ENCODE data around the gene CD79A. TPM values are rescaled to one million over a fixed set of nuclear protein-coding genes. Genes with fewer than 3 reads are reported as not detected.
A peak's percentile ranks its signal among the peaks of the same experiment; 100 is the strongest.

Gene CD79A
- total RNA-seq, 1 experiment from 2014 or later = 0.59 TPM

DNA sequence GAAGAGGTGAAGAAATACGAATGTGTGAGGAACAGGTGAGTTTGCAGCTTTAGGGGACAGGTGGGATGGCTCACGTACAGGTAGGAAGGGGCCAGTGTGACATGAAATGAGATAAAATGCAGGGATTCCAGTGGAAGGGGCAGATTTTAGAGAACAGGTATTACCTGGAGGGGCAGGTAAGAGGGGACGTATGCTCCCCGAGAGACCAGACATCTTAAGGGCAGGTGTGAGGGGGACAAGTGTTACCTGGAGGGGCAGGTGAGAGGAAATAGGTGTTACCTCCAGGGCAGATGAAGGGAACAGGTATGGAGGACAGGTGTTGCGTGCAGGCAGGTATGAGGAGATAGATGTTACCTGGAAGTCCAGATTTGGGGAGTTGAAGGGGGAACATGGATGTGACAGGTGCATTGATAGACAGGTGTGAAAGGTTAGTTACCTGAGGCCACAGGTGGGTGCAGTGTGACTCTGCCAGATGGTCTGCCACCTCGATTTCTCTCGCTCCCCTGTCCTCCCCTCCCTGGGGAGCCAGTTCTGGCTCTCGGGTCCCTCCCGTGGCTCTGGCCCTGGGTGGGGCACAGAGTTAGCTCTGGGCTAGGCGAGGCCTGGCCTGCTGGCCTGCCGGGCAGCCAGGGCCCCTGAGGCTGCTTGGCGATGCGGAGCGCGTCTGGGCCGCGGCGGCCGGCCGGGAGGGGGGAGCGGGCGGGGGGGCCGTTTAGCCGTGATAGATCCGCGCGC, 49.1 kb downstream of the CD79A start:
- ChIA-PET CTCF (no interaction called here), POLR2A (ENCODE audit: unreplicated experiment) (no interaction called here)
- peaks cover 9% of the 10 kb centered on the region; the same call in 1 of the 2 replicates for H3K4me1 ChIP-seq (replicated peaks; ENCODE audit: insufficient read depth)
- intact Hi-C loops (cut with micrococcal nuclease; ENCODE audit: unreplicated experiment) = no loop called here
- H3K9me2 ChIP-seq (ENCODE audit: insufficient read depth) = no peaks in the 10 kb centered on the region
- H3K27me3 ChIP-seq (ENCODE audit: insufficient read depth, low read depth) = peaks cover 77% of the 10 kb centered on the region
- H3F3A ChIP-seq (ENCODE audit: insufficient read depth, low read depth) = peaks cover 11% of the 10 kb centered on the region; the same call in 1 of the 2 replicates
- DNase-seq = no peak
- H4K20me1 ChIP-seq (ENCODE audit: insufficient read depth) = no peaks in the 10 kb centered on the region
- TF ChIP-seq EZH2 (IDR thresholded peaks at IDR 0.05; ENCODE audit: low read depth) = no peak
- BruUV-seq (replicated peaks) = no TSS peak
- no peaks in the 10 kb centered on the region for H3K36me3 ChIP-seq (ENCODE audit: low read depth)
- no peaks in the 10 kb centered on the region for H3K9me3 ChIP-seq (ENCODE audit: insufficient read depth, low read depth)
- no peak overlapping the region for H3K27ac ChIP-seq
- H3K4me2 ChIP-seq = no peak overlapping the region
- H3K4me3 ChIP-seq = no peak overlapping the region
- H3K79me2 ChIP-seq (ENCODE audit: low read depth) = no peaks in the 10 kb centered on the region
- no peak overlapping the region for H2AFZ ChIP-seq

DNA sequence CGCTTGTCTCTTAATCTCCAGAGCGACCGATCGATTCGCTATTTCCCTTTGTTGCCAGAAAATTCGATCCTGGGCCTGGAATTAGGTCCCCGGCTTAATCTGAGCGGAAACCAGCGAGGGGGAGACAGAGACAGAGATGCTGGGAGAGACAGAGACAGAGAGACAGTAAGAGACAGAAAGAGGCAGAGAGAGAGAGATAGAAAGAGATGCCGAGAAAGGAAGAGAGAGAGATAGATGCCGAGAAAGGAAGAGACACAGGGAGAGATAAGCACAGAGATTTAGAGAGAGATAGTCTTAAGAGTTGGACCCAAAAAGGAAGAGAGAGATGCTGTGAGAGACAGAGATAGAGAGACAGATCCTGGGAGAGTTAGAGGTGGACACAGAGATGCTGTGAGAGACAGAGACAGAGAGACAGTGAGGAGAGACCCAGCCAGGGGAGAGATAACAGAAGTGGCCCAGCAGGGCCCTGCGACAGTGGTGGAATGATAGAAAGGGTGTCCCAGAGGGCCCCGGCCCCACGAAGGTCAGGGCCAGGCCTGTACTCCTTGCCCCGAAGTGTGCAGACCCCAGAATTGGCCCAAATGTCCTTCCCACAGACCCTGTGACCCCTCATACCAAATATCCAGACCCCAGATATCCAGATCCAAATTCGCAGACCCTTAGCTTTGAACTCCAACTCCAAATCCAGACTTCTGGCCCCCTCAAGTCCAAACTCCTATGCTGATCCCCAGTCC, 49.9 kb downstream of the CD79A start:
- Histone ChIP-seq H3F3A (ENCODE audit: insufficient read depth, low read depth) (peaks cover 11% of the 10 kb centered on the region; the same call in 1 of the 2 replicates), H3K9me3 (ENCODE audit: insufficient read depth, low read depth) (no peaks in the 10 kb centered on the region), H3K27ac (no peak overlapping the region), H3K4me1 (replicated peaks; ENCODE audit: insufficient read depth) (peaks cover 9% of the 10 kb centered on the region; the same call in 1 of the 2 replicates), H3K36me3 (ENCODE audit: low read depth) (no peaks in the 10 kb centered on the region), H3K79me2 (ENCODE audit: low read depth) (no peaks in the 10 kb centered on the region), H3K4me2 (no peak overlapping the region), H4K20me1 (ENCODE audit: insufficient read depth) (no peaks in the 10 kb centered on the region), H2AFZ (no peak overlapping the region), H3K9me2 (ENCODE audit: insufficient read depth) (no peaks in the 10 kb centered on the region), H3K4me3 (no peak overlapping the region), H3K27me3 (ENCODE audit: insufficient read depth, low read depth) (peaks cover 75% of the 10 kb centered on the region)
- ChIA-PET POLR2A (ENCODE audit: unreplicated experiment) (no interaction called here), CTCF (no interaction called here)
- intact Hi-C loops (cut with micrococcal nuclease; ENCODE audit: unreplicated experiment) = no loop called here
- no TSS peak for BruUV-seq (replicated peaks)
- TF ChIP-seq, protein P1, sequence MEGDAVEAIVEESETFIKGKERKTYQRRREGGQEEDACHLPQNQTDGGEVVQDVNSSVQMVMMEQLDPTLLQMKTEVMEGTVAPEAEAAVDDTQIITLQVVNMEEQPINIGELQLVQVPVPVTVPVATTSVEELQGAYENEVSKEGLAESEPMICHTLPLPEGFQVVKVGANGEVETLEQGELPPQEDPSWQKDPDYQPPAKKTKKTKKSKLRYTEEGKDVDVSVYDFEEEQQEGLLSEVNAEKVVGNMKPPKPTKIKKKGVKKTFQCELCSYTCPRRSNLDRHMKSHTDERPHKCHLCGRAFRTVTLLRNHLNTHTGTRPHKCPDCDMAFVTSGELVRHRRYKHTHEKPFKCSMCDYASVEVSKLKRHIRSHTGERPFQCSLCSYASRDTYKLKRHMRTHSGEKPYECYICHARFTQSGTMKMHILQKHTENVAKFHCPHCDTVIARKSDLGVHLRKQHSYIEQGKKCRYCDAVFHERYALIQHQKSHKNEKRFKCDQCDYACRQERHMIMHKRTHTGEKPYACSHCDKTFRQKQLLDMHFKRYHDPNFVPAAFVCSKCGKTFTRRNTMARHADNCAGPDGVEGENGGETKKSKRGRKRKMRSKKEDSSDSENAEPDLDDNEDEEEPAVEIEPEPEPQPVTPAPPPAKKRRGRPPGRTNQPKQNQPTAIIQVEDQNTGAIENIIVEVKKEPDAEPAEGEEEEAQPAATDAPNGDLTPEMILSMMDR (conservative IDR thresholded peaks at IDR 0.05) = no peak
- TF ChIP-seq EZH2 (IDR thresholded peaks at IDR 0.05; ENCODE audit: low read depth) = no peak
- DNase-seq = no peak

DNA sequence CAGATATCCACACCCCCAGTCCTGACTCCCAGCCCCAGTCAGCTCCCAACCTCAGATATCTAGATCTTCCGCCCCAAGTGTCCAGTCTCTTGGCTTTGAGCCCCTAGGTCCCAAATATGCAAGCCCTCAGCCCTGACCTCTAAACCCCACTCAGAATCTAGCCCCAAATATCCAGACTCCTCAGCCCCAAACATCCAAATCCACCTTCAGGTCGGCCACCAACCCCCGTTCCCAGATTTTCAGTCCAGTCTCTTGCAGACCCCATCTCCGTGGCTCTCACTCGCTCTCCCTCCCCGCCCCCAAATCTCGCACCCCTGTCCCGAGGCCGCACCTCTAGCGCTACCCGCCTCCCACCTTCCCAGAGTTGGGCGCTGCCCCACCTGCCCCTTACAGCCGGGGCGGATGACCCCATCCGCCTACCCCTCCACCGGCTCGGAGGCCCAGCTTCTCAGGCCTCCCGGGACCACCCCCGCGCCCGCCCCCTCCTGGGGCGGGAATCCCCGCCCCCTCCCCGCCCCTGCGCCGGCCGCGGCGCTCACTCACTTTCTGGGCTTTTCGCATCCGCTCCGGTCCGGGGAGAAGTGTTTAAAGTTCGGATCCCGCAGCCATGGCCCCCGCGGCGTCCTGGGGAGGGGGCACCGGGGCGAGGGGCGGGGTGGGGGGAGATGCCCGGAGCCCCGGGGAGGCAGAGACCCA, 50.6 kb downstream of the CD79A start:
- Histone ChIP-seq H3K9me2 (ENCODE audit: insufficient read depth) (no peaks in the 10 kb centered on the region), H3K4me1 (replicated peaks; ENCODE audit: insufficient read depth) (peaks cover 9% of the 10 kb centered on the region; the same call in 1 of the 2 replicates), H3K79me2 (ENCODE audit: low read depth) (no peaks in the 10 kb centered on the region), H3K4me3 (peak overlapping the region; percentile 59), H3K27me3 (ENCODE audit: insufficient read depth, low read depth) (peaks cover 76% of the 10 kb centered on the region), H3K36me3 (ENCODE audit: low read depth) (no peaks in the 10 kb centered on the region), H3K9me3 (ENCODE audit: insufficient read depth, low read depth) (no peaks in the 10 kb centered on the region), H4K20me1 (ENCODE audit: insufficient read depth) (no peaks in the 10 kb centered on the region), H3K4me2 (peak overlapping the region; percentile 80), H2AFZ (peak overlapping the region; percentile 68), H3K27ac (no peak overlapping the region), H3F3A (ENCODE audit: insufficient read depth, low read depth) (peaks cover 11% of the 10 kb centered on the region; the same call in 1 of the 2 replicates)
- no peak for DNase-seq
- no peak for TF ChIP-seq EZH2 (IDR thresholded peaks at IDR 0.05; ENCODE audit: low read depth)
- TF ChIP-seq, protein P1 (conservative IDR thresholded peaks at IDR 0.05) = no peak
- POLR2A ChIA-PET (ENCODE audit: unreplicated experiment) = interaction anchor here (0.7 kb wide), 1 partner anchor 564 kb away, joined by 4 read pairs; no protein-coding TSS in a partner anchor
- BruUV-seq (replicated peaks) = no TSS peak
- CTCF ChIA-PET = interaction anchor here (0.6 to 1.0 kb wide), 2 partner anchors 9 to 238 kb away, joined by 5 to 7 read pairs; no protein-coding TSS in a partner anchor
- intact Hi-C loops (cut with micrococcal nuclease; ENCODE audit: unreplicated experiment) = no loop called here

Measured in PC-9 (cell line).